HepG2 (cell line): ENCODE results near the gene NMNAT1. TPM values are rescaled to one million over a fixed set of nuclear protein-coding genes. Genes with fewer than 3 reads are reported as not detected.

Experiments
- AGO1 ChIP-seq: fragments of 200-400 bp; formaldehyde crosslinking; IDR thresholded peaks from 2 replicates; pipeline ENCODE4 v1.6.1; 2017; ENCODE audit warnings: mild to moderate bottlenecking, low read depth, low read length, moderate library complexity; ENCODE audit not compliant: poor library complexity, severe bottlenecking
- HDAC2 ChIP-seq: sonication (generic); formaldehyde crosslinking; IDR thresholded peaks from 2 replicates; pipeline ENCODE4 v1.4.0; 2020; ENCODE audit warnings: missing genetic modification reagents
- KDM4B ChIP-seq: sonication (generic); formaldehyde crosslinking; IDR thresholded peaks from 2 replicates; pipeline ENCODE4 v1.4.0; 2020; ENCODE audit warnings: missing genetic modification reagents
- MIER3 ChIP-seq: IDR thresholded peaks from 2 replicates; pipeline ENCODE4 v1.6.1; 2016; ENCODE audit warnings: missing compliant biosample characterization, borderline replicate concordance
- POLR2G ChIP-seq: fragments of 200-400 bp; formaldehyde crosslinking; IDR thresholded peaks from 2 replicates; pipeline ENCODE4 v1.6.1; 2018; ENCODE audit warnings: mild to moderate bottlenecking, low read depth, low read length, moderate library complexity
- ZFY ChIP-seq: sonication (generic); formaldehyde crosslinking; IDR thresholded peaks from 2 replicates; pipeline ENCODE4 v1.4.0; 2020; ENCODE audit warnings: missing genetic modification reagents
- ZNF780A ChIP-seq: sonication (generic); formaldehyde crosslinking; IDR thresholded peaks from 2 replicates; pipeline ENCODE4 v1.8.0; 2022; ENCODE audit warnings: mild to moderate bottlenecking, missing genetic modification reagents, moderate library complexity
- polyA plus RNA-seq, 8 experiments: library from polyadenylated mRNA; depleted of rRNA in 3 of 8; stranded (reverse) in 7 of 8; unstranded in 1 of 8; fragments of >200 nt; fragmentation: Illumina TruSeq in 4 of 8; extraction: Trizol in 4 of 8; gene quantifications; 2 replicates each; pipeline versions ENCODE4 v1.2.1 to v1.2.3, GENCODE V29; 2011 to 2016; ENCODE audit warnings: low read depth in 4 of 8, missing spikeins in 1 of 8, mixed read lengths in 1 of 8; ENCODE audit not compliant: insufficient read depth in 1 of 8
- total RNA-seq, 5 experiments: library from RNA; depleted of rRNA; stranded (reverse); fragments of >200 nt; fragmentation: Illumina TruSeq; extraction: Trizol; gene quantifications; 2 replicates each; pipeline ENCODE4 v1.2.3, GENCODE V29; 2016; ENCODE audit warnings: low read depth in 1 of 5
- TF ChIP-seq, protein P1 (sequence below): sonication (generic); formaldehyde crosslinking; IDR thresholded peaks from 2 replicates; pipeline ENCODE4 v1.8.0; 2022; ENCODE audit warnings: mild to moderate bottlenecking, missing genetic modification reagents; ENCODE audit not compliant: insufficient replicate concordance
- TF ChIP-seq, protein P2 (sequence below): sonication (generic); formaldehyde crosslinking; IDR thresholded peaks from 2 replicates; pipeline ENCODE4 v1.4.0; 2020; ENCODE audit warnings: low read depth, missing genetic modification reagents
- TF ChIP-seq, protein P3 (sequence below): sonication (generic); formaldehyde crosslinking; IDR thresholded peaks from 2 replicates; pipeline ENCODE4 v1.4.0; 2020; ENCODE audit warnings: missing genetic modification reagents, borderline replicate concordance
- TF ChIP-seq, protein P4 (sequence below): sonication (generic); formaldehyde crosslinking; IDR thresholded peaks from 2 replicates; pipeline ENCODE4 v1.4.0; 2020; ENCODE audit warnings: mild to moderate bottlenecking, missing genetic modification reagents
- TF ChIP-seq, protein P5 (sequence below): sonication (generic); formaldehyde crosslinking; IDR thresholded peaks from 2 replicates; pipeline ENCODE4 v1.4.0; 2020; ENCODE audit warnings: mild to moderate bottlenecking, low read depth, missing genetic modification reagents

The NMNAT1 gene
- total and polyA plus RNA-seq, 2 of the 13 experiments (the other 11 are each of a cell fraction or from before 2014, with no cell fraction given): 5.6 to 12.2 TPM

DNA sequence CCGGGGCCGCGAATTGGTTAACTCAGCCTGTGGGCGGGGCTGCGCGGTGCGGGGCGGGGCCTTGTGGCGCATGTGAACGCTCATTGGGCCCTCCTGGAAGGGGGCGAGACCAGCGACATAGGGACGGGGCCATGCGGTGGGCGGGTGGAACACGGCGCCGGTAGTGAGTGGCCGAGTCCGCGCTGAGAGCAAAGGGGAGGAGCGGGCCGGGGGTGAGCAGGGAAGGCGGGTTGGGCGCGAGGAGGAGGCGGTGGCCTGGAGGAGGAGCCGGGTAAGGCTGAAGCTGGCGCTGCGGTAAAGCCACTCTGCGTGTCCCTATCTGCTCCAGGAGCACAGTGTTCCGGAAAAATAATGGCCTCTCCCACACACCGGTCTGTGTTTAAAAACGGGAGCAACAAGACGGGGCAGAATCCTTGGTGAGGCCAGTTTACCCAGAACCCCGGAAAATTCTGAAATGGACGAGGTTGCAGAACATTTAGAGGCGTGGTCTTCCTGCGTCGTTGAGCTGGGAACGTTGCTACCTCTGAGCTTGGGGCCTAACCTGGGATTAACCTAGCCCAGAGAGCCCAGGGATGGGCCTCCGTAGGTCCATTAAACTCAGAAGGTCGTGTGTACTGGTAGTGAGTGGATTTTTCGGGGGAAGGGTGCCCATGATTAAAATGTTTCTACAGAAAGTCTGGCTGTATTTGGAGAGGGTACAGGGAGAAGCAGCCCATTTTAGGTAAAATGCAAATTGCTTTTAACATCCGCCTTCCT, 32.7 kb upstream of the NMNAT1 start (continued):
- TF ChIP-seq, protein P1, sequence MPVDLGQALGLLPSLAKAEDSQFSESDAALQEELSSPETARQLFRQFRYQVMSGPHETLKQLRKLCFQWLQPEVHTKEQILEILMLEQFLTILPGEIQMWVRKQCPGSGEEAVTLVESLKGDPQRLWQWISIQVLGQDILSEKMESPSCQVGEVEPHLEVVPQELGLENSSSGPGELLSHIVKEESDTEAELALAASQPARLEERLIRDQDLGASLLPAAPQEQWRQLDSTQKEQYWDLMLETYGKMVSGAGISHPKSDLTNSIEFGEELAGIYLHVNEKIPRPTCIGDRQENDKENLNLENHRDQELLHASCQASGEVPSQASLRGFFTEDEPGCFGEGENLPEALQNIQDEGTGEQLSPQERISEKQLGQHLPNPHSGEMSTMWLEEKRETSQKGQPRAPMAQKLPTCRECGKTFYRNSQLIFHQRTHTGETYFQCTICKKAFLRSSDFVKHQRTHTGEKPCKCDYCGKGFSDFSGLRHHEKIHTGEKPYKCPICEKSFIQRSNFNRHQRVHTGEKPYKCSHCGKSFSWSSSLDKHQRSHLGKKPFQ (CRISPR knock-in tag): no peak
- TF ChIP-seq KDM4B (CRISPR knock-in tag) (no peak), AGO1 (no peak), ZFY (CRISPR knock-in tag) (no peak; the same call in none of the 2 replicates), POLR2G (peak; percentile 88), HDAC2 (CRISPR knock-in tag) (peak; percentile 17; the same call in 1 of the 2 replicates), ZNF780A (CRISPR knock-in tag) (no peak), MIER3 (CRISPR knock-in tag) (no peak)
- TF ChIP-seq, protein P2, sequence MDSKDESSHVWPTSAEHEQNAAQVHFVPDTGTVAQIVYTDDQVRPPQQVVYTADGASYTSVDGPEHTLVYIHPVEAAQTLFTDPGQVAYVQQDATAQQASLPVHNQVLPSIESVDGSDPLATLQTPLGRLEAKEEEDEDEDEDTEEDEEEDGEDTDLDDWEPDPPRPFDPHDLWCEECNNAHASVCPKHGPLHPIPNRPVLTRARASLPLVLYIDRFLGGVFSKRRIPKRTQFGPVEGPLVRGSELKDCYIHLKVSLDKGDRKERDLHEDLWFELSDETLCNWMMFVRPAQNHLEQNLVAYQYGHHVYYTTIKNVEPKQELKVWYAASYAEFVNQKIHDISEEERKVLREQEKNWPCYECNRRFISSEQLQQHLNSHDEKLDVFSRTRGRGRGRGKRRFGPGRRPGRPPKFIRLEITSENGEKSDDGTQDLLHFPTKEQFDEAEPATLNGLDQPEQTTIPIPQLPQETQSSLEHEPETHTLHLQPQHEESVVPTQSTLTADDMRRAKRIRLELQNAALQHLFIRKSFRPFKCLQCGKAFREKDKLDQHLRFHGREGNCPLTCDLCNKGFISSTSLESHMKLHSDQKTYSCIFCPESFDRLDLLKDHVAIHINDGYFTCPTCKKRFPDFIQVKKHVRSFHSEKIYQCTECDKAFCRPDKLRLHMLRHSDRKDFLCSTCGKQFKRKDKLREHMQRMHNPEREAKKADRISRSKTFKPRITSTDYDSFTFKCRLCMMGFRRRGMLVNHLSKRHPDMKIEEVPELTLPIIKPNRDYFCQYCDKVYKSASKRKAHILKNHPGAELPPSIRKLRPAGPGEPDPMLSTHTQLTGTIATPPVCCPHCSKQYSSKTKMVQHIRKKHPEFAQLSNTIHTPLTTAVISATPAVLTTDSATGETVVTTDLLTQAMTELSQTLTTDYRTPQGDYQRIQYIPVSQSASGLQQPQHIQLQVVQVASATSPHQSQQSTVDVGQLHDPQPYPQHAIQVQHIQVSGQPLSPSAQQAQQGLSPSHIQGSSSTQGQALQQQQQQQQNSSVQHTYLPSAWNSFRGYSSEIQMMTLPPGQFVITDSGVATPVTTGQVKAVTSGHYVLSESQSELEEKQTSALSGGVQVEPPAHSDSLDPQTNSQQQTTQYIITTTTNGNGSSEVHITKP (CRISPR knock-in tag): peak; percentile 85
- TF ChIP-seq, protein P3, sequence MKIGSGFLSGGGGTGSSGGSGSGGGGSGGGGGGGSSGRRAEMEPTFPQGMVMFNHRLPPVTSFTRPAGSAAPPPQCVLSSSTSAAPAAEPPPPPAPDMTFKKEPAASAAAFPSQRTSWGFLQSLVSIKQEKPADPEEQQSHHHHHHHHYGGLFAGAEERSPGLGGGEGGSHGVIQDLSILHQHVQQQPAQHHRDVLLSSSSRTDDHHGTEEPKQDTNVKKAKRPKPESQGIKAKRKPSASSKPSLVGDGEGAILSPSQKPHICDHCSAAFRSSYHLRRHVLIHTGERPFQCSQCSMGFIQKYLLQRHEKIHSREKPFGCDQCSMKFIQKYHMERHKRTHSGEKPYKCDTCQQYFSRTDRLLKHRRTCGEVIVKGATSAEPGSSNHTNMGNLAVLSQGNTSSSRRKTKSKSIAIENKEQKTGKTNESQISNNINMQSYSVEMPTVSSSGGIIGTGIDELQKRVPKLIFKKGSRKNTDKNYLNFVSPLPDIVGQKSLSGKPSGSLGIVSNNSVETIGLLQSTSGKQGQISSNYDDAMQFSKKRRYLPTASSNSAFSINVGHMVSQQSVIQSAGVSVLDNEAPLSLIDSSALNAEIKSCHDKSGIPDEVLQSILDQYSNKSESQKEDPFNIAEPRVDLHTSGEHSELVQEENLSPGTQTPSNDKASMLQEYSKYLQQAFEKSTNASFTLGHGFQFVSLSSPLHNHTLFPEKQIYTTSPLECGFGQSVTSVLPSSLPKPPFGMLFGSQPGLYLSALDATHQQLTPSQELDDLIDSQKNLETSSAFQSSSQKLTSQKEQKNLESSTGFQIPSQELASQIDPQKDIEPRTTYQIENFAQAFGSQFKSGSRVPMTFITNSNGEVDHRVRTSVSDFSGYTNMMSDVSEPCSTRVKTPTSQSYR: no peak
- TF ChIP-seq, protein P4, sequence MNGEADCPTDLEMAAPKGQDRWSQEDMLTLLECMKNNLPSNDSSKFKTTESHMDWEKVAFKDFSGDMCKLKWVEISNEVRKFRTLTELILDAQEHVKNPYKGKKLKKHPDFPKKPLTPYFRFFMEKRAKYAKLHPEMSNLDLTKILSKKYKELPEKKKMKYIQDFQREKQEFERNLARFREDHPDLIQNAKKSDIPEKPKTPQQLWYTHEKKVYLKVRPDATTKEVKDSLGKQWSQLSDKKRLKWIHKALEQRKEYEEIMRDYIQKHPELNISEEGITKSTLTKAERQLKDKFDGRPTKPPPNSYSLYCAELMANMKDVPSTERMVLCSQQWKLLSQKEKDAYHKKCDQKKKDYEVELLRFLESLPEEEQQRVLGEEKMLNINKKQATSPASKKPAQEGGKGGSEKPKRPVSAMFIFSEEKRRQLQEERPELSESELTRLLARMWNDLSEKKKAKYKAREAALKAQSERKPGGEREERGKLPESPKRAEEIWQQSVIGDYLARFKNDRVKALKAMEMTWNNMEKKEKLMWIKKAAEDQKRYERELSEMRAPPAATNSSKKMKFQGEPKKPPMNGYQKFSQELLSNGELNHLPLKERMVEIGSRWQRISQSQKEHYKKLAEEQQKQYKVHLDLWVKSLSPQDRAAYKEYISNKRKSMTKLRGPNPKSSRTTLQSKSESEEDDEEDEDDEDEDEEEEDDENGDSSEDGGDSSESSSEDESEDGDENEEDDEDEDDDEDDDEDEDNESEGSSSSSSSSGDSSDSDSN (CRISPR knock-in tag): peak; percentile 78
- TF ChIP-seq, protein P5, sequence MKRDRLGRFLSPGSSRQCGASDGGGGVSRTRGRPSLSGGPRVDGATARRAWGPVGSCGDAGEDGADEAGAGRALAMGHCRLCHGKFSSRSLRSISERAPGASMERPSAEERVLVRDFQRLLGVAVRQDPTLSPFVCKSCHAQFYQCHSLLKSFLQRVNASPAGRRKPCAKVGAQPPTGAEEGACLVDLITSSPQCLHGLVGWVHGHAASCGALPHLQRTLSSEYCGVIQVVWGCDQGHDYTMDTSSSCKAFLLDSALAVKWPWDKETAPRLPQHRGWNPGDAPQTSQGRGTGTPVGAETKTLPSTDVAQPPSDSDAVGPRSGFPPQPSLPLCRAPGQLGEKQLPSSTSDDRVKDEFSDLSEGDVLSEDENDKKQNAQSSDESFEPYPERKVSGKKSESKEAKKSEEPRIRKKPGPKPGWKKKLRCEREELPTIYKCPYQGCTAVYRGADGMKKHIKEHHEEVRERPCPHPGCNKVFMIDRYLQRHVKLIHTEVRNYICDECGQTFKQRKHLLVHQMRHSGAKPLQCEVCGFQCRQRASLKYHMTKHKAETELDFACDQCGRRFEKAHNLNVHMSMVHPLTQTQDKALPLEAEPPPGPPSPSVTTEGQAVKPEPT (CRISPR knock-in tag): no peak
